Memory B cell (primary cell): ENCODE results near the gene AGTRAP.
A peak's percentile ranks its signal among the peaks of the same experiment; 100 is the strongest.

Source experiments
- ATAC-seq: fragments of 150-1000 bp; cut with Tn5 transposase; 2 replicates; pipeline ENCODE4 v1.10.0; 2021; ENCODE audit warnings: low read depth, mild to moderate bottlenecking, moderate library complexity
- DNase-seq, 2 donors: peaks; one replicate each; pipeline ENCODE4 v3.0.0; 2022; ENCODE audit warnings: low spot score in 2 of 2
- H3K27ac Mint-ChIP-seq: one replicate; pipeline ENCODE4 v1.8.0; 2022; ENCODE audit warnings: mild to moderate bottlenecking, moderate library complexity, mixed read lengths
- H3K27me3 Mint-ChIP-seq: one replicate; pipeline ENCODE4 v1.8.0; 2022; ENCODE audit warnings: mixed read lengths
- H3K36me3 Mint-ChIP-seq: one replicate; pipeline ENCODE4 v1.8.0; 2022; ENCODE audit warnings: mild to moderate bottlenecking, mixed read lengths
- H3K4me1 Mint-ChIP-seq: one replicate; pipeline ENCODE4 v1.8.0; 2022; ENCODE audit warnings: mixed read lengths
- H3K4me3 Mint-ChIP-seq: one replicate; pipeline ENCODE4 v1.8.0; 2022; ENCODE audit warnings: mild to moderate bottlenecking, moderate library complexity, mixed read lengths
- H3K9me3 Mint-ChIP-seq: one replicate; pipeline ENCODE4 v1.8.0; 2022; ENCODE audit warnings: mixed read lengths

Gene AGTRAP

DNA sequence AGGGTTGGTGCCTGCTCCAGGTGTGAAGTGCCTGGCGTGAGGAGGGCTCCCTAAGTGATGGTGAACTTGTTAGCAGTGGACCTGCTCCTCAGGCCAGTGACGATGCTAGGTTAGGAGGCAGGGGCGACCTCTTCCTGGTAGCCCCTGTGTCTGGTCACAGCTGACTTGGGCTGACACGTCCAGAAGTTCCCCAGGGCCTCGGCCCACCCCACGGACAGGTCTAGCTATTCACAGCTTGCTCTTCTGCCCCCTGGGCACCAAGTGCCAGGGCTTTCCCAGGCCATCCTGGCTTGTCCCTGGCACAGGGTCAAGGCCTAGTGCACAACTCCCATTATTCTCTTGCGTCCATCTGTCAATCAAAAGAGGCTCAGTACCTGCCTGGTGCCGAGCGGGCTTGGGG is 15.2 kb downstream of the AGTRAP start:
- no peaks in the 10 kb centered on the region for H3K9me3 Mint-ChIP-seq
- ATAC-seq (no peak), DNase-seq (no peak)
- peaks cover 3% of the 10 kb centered on the region for H3K27me3 Mint-ChIP-seq
- H3K27ac Mint-ChIP-seq = no peak overlapping the region
- H3K4me3 Mint-ChIP-seq = no peak overlapping the region
- H3K36me3 Mint-ChIP-seq = peaks cover 1% of the 10 kb centered on the region
- peaks cover 4% of the 10 kb centered on the region for H3K4me1 Mint-ChIP-seq

DNA sequence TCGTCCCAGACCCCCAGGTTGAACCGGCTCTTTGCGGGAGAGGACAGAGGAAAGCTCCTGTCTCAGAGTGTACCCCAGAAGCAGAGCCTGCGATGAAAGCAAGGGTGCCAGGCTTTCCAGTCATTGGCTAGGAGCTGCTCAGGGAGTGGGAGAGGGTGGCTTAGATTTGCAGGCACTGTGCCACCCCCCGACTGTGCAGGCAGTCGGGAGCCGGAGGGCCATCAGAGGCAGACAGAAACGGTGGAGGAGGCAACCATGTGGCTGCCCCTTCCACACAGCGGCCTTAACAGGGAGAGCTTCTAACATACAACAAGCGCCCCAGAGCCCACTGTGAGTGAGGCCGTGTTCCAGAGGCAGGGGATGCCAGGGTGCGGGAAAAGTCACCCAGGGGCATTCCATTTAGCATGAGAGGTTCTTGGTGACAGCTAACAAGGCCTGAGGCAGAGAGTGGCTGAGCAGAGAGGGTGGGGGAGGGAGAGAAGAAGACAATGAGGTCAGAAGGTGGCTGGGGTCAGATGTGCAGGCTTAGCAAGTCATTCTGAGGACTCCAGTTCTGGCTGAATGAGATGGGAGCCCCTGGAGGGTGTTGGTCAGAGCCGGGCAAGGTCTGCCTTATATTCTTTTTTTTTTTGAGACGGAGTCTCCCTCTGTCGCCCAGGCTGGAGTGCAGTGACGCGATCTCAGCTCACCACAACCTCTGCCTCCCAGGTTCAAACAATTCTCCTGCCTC is 16.6 kb downstream of the AGTRAP start:
- DNase-seq (no peak), ATAC-seq (no peak)
- Mint-ChIP-seq H3K36me3 (peaks cover 1% of the 10 kb centered on the region), H3K9me3 (no peaks in the 10 kb centered on the region), H3K27ac (no peak overlapping the region), H3K4me3 (no peak overlapping the region), H3K4me1 (peaks cover 4% of the 10 kb centered on the region), H3K27me3 (peaks cover 6% of the 10 kb centered on the region)

DNA sequence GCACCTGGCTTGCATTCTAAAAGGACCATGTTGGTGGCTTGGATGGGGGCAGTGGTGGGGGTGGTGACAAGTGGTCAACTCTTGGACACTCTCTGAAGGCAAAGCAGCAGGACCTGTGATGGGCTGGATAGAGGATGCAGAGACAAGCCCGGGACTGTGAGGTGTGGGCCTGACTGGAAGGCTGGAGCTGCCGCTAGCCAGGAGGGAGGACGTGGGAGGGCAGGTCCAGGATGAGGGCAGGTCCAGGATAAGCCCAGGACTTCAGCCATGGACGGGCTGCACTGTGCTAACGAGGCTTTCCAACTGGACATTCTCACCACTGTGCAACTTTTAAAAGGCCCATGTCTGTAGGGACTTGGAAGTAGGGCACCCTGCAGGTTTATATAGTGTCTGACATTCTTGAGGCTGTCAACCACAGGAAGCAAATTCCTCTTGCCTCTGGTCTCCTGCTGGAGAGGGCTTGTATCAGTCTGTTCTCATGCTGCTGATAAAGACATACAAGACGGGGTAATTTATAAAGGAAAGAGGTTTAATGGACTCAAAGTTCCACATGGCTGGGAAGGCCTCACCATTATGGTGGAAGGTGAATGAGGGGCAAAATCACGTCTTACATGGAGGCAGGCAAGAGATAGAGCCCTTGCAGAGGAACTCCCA is 17.7 kb downstream of the AGTRAP start:
- Mint-ChIP-seq H3K4me1 (peaks cover 4% of the 10 kb centered on the region), H3K4me3 (no peak overlapping the region), H3K9me3 (no peaks in the 10 kb centered on the region), H3K27me3 (peaks cover 6% of the 10 kb centered on the region), H3K27ac (no peak overlapping the region), H3K36me3 (peaks cover 1% of the 10 kb centered on the region)
- ATAC-seq (no peak), DNase-seq (no peak)

DNA sequence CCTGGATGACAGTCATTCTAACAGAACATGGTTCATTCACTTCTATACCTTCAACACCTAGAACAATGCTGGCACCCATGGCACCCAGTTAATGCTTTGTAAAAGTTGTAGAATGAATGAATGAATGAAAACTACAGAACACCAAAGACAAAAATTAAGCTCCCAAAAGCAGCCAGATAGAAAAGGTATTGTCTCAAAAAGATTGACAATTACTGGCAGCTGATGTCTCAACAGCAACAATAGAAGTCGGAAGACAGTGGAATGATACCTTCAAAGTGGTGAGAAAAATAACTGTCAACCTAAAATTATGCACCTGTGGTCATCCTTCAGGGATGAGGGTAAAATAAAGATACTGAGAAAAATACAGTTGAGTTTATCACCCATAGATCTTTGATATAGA is 21.1 kb downstream of the AGTRAP start:
- H3K4me3 Mint-ChIP-seq = no peak overlapping the region
- DNase-seq (no peak), ATAC-seq (no peak)
- H3K36me3 Mint-ChIP-seq = peaks cover 2% of the 10 kb centered on the region
- H3K27ac Mint-ChIP-seq = no peak overlapping the region
- no peaks in the 10 kb centered on the region for H3K4me1 Mint-ChIP-seq
- H3K27me3 Mint-ChIP-seq = peaks cover 12% of the 10 kb centered on the region
- no peaks in the 10 kb centered on the region for H3K9me3 Mint-ChIP-seq

DNA sequence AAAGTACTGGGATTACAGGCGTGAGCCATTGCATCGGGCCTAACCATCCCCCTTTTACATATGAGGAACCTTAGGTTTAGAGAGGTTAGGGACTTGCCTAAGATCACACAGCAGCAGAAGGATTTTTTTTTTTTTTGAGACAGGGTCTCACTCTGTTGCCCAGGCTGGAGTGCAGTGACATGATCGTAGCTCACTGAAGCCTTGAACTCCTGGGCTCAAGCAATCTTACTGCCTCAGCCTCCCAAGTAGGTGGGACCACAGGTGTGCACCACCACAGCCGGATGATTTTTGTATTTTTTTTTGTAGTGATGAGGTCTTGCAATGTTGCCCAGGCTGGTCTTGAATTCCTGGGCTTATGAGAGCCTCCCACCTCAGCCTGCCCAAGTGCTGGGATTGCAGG is 23.9 kb downstream of the AGTRAP start:
- ATAC-seq (no peak), DNase-seq (no peak)
- H3K4me1 Mint-ChIP-seq = no peaks in the 10 kb centered on the region
- peaks cover 19% of the 10 kb centered on the region for H3K27me3 Mint-ChIP-seq
- no peak overlapping the region for H3K27ac Mint-ChIP-seq
- H3K4me3 Mint-ChIP-seq = no peak overlapping the region
- H3K36me3 Mint-ChIP-seq = peaks cover 2% of the 10 kb centered on the region
- H3K9me3 Mint-ChIP-seq = no peaks in the 10 kb centered on the region

DNA sequence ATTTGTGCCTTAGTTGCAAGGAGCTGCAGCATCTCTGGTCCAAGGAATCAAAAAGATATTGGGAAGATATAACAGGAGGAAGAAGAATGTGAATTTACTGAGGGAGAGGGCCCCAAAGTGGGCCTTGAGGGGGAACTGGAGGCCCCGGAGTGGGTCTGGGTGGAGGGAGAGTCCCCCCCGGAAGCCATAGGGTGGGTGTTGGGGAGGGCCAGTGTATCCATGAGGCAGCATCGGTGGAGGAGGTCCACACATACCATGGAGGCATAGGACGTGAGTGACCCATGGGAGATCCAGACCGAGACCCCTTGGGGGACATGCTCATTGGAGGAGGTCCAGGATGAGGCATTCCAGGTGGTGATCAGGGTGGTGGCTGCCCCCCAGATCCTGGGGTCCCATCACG is 25.3 kb downstream of the AGTRAP start:
- Mint-ChIP-seq H3K4me3 (no peak overlapping the region), H3K27ac (no peak overlapping the region), H3K9me3 (no peaks in the 10 kb centered on the region), H3K27me3 (peaks cover 15% of the 10 kb centered on the region), H3K36me3 (peaks cover 2% of the 10 kb centered on the region), H3K4me1 (no peaks in the 10 kb centered on the region)
- DNase-seq (no peak), ATAC-seq (no peak)

DNA sequence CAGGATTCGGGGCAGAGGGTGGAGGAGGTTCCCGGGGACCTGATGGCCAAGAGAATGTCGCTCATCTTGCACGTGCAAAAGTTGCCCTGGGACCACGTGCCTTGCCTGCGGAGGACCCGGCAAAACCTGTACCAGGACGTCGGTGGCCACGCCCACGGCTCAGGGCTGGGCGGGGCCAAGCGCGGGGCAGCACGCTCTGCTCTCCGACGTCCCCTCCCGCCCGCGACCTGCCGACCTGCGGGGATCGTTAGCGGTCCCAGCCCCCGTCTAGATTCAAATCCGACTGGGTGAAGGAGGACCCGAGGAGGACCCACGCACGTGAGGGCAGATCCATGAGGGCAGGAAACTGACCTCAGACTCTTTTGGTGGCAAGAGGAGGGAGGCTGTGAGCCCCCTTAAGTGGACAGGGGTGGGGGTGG is 26.1 kb downstream of the AGTRAP start, which contains the start of gene C1orf167:
C1orf167 (plus strand) TSS at position 206 of the 419 bp plus-strand sequence. CDS start 2,208 bp downstream, outside the sequence.
- Mint-ChIP-seq H3K36me3 (peaks cover 2% of the 10 kb centered on the region), H3K9me3 (no peaks in the 10 kb centered on the region), H3K27me3 (peaks cover 13% of the 10 kb centered on the region), H3K4me3 (peak within 1 kb of the TSS; percentile 10), H3K27ac (no peak within 1 kb of the TSS), H3K4me1 (no peaks in the 10 kb centered on the region)
- DNase-seq = no peak
- peak; percentile 44 for ATAC-seq

DNA sequence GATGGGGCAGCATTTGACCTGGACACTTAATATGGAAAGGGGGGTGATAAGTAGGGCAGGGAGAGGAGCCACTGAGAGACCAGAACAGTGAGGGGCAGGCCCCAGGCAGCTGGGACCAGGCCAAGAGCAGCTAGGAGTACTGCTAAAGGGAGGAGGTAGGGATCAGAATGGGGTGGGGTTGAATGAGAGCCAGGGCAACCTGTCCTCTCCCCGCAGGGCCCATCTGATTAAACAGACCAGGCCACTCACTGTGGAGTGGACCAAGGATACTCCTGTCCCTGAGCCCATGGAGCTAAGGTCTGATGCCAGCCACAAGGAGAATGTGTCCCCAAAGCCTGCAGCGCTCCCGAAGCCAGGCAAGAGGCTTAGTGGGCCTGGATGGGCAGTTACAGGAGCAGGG is 28.2 kb downstream of the AGTRAP start:
- Mint-ChIP-seq H3K27me3 (peaks cover 13% of the 10 kb centered on the region), H3K4me1 (no peaks in the 10 kb centered on the region), H3K36me3 (peaks cover 2% of the 10 kb centered on the region), H3K9me3 (no peaks in the 10 kb centered on the region), H3K27ac (no peak overlapping the region), H3K4me3 (no peak overlapping the region)
- ATAC-seq (no peak), DNase-seq (no peak)

DNA sequence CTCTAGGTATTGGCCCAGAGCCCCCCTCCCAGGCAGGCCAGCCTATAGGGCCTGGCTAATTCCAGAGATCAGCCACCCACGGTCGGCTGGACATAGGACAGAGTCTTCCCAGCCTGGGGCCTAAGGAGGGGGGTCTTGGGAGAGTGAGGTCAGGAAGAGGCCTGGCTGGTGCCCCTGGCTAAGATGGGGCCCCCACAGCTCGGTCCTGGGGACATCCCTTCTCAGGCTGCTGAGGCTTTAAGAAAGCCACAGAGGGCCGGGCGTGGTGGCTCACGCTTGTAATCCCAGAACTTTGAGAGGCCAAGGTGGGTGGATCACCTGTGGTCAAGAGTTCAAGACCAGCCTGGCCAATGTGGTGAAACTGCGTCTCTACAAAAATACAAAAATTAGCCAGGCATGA is 28.6 kb downstream of the AGTRAP start:
- Mint-ChIP-seq H3K27me3 (peaks cover 13% of the 10 kb centered on the region), H3K4me3 (no peak overlapping the region), H3K36me3 (peaks cover 2% of the 10 kb centered on the region)

DNA sequence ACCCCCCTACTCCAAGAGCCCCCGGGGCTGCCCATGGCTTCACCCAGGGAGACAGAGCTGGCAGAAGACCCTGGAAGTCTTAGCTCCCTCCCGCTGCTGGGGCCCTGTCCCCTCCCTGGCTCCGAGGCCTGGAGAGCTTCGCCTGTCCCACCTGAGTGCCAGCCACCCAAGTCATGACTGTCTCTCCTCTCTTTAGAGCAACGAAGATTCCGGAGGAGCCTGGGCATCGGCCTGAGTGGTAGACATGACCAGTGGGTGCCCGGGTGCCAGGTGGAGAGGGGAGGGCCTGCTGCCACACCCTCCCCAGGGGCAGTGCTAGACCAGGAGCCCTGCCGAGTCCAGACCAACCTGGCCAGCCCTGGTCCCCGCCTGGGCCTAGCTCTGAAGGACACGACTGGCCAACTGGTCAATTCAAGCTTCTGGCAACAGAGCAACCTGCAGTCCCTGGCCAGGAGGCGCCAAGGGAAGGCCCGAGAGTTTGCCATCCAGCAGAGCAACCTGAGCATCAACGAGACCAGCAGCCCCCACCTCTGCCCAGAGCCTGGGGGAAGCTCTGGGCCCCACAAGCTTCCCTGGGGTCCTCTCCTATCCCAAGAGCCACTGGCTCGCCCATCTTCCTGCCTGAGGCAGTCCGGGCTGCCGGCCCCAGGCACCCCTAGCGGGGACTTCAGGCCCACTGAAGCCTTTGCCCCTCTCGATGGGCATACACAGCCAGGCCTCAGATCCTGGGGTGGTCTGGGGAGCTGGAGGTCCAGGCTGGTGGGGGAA is 29.9 kb downstream of the AGTRAP start:
- peaks cover 2% of the 10 kb centered on the region for H3K36me3 Mint-ChIP-seq
- H3K27me3 Mint-ChIP-seq = peaks cover 13% of the 10 kb centered on the region
- no peak overlapping the region for H3K4me3 Mint-ChIP-seq
- no peaks in the 10 kb centered on the region for H3K4me1 Mint-ChIP-seq
- H3K27ac Mint-ChIP-seq = no peak overlapping the region
- DNase-seq (no peak), ATAC-seq (no peak)
- H3K9me3 Mint-ChIP-seq = no peaks in the 10 kb centered on the region

More for the DNA sequence above, 28.6 kb downstream of the AGTRAP start:
- DNase-seq (no peak), ATAC-seq (no peak)
- no peaks in the 10 kb centered on the region for H3K9me3 Mint-ChIP-seq
- H3K4me1 Mint-ChIP-seq = no peaks in the 10 kb centered on the region
- H3K27ac Mint-ChIP-seq = no peak overlapping the region

DNA sequence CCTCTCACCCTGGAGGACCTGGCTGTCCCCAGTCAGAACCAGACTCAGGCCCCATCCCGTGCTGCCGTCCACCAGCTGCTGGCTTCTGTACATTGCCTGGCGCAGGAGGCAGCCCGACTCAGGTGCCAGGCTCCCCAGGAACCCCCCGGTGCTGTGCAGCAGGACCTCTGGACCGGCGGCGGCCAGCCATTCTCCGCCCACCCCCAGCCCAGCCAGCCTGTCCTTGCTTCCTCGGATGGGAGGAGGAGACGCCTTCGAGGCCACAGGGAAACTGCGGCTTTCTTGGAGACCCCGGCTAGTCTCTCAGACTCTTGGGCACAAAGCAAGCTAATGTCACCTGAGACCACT is 30.5 kb downstream of the AGTRAP start:
- Mint-ChIP-seq H3K36me3 (no peaks in the 10 kb centered on the region), H3K27me3 (peaks cover 9% of the 10 kb centered on the region), H3K9me3 (no peaks in the 10 kb centered on the region), H3K27ac (no peak overlapping the region), H3K4me1 (no peaks in the 10 kb centered on the region), H3K4me3 (no peak overlapping the region)
- no peak for DNase-seq
- no peak for ATAC-seq

DNA sequence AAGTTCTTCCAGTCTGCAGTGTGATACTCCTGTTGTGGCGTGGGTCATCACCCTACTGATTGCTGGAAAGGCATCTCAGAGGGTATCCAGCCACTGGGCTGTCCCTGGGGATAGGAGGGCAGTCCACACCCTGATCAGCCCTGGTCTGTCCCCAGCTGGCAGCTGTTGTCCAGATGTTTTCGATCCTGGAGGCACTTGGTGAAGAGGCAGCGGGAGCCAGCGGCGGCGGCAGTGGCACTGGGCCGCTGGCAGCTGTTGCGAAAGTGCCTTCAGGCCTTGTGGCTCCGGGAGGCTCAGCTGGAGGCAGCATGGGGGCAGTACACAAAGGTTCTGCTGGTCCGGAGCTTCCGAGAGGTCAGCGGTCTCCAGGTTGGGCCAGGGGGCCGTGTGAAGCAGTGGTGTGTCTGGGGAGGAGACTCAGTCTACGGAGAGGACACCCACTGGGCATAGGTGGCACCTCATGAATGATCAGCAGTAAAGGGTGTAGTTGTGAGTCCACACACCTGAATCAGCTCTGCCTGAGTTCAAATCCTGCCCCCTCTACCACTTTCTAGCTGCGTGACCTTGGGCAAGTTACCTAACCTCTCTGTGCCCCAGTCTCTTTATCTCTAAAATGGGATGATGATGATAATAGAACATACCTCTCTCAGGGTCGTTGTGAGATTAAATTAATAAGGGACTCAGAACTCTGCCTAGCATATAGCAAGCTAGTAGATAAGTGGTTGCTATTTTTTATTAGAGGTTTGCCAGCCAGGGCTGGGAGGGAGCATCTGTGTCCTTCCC is 32.2 kb downstream of the AGTRAP start:
- Mint-ChIP-seq H3K4me3 (no peak overlapping the region), H3K36me3 (no peaks in the 10 kb centered on the region), H3K4me1 (peaks cover 3% of the 10 kb centered on the region), H3K27ac (no peak overlapping the region), H3K27me3 (peaks cover 3% of the 10 kb centered on the region), H3K9me3 (no peaks in the 10 kb centered on the region)
- ATAC-seq (no peak), DNase-seq (no peak)

DNA sequence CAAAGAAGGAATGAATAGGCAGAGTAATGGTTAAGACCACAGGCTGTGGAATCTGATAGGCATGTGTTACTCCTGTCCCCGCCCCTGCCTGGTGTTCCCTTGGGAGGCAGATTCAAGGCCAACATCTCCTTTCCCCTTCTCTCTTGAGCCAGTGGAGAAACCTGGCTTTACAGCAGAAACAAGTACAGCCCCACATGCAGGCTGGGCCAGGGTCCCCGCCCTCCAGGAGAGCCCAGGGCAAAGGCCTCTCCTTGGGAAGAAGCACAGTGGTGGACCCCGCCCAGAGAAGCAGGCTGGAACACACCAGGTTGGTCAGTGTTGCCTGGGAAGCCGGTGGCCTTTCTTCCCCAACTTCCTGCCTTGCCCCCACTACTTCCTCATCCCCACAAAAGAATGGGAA is 32.9 kb downstream of the AGTRAP start:
- DNase-seq (no peak), ATAC-seq (no peak)
- no peak overlapping the region for H3K4me3 Mint-ChIP-seq
- no peaks in the 10 kb centered on the region for H3K9me3 Mint-ChIP-seq
- H3K36me3 Mint-ChIP-seq = no peaks in the 10 kb centered on the region
- no peak overlapping the region for H3K27ac Mint-ChIP-seq
- H3K4me1 Mint-ChIP-seq = peaks cover 3% of the 10 kb centered on the region
- H3K27me3 Mint-ChIP-seq = no peaks in the 10 kb centered on the region

DNA sequence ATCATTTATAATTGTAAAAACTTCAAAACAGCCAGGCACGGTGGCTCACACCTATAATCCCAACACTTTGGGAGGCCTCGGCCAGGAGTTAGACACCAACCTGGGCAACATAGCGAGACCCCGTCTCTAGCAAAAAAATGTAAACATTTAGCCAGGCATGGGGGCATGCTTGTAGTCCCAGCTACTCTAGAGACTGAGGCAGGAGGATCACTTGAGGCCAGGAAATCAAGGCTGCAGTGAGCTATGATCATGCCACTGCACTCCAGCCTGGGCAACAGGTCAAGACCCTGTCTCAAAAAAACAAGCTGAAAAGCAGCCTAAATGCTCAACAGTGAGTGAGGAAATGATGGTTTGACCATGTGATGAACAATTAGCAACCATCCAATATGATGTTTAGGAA is 33.3 kb downstream of the AGTRAP start:
- H3K9me3 Mint-ChIP-seq = no peaks in the 10 kb centered on the region
- DNase-seq = no peak
- H3K4me3 Mint-ChIP-seq = no peak overlapping the region
- H3K4me1 Mint-ChIP-seq = peaks cover 3% of the 10 kb centered on the region
- H3K36me3 Mint-ChIP-seq = no peaks in the 10 kb centered on the region
- no peak overlapping the region for H3K27ac Mint-ChIP-seq
- no peak for ATAC-seq
- H3K27me3 Mint-ChIP-seq = peaks cover under 1% of the 10 kb centered on the region
